OCI-LY3 (cell line): ENCODE results near the gene A4GALT.

Source experiments
- EZH2phosphoT487 ChIP-seq: fragments of 200-600 bp; shearing (Covaris generic); IDR thresholded peaks from 2 replicates; pipeline ENCODE4 v1.6.1; 2018; ENCODE audit warnings: antibody characterized with exemption, mixed run types, low read depth
- TF ChIP-seq, protein P1 (sequence below): fragments of 200-600, 300-600 bp; sonication (generic); IDR thresholded peaks from 2 replicates; pipeline ENCODE4 v1.5.1; 2014; ENCODE audit warnings: antibody characterized with exemption, low read length, low read depth

DNA sequence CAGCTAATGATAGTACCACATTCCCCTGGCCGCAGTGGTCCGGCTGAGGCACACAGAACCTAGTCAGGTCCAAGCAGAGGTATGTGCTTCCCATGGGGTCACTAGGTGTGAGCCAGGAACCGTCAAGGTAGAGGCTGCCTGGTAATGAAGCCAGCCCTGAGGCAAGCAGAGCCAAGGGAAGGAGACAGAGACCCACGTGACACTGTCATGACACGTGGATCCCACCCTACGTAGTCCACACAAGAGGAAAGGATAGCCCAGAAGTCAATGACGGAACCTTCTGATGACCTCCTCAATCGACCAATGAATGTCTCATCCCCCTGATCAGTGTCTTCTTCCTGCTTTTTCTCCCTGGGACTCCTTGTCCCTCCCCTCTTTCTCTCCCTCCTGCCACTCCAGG lies 19.0 kb downstream of the A4GALT start:
- TF ChIP-seq, protein P1, sequence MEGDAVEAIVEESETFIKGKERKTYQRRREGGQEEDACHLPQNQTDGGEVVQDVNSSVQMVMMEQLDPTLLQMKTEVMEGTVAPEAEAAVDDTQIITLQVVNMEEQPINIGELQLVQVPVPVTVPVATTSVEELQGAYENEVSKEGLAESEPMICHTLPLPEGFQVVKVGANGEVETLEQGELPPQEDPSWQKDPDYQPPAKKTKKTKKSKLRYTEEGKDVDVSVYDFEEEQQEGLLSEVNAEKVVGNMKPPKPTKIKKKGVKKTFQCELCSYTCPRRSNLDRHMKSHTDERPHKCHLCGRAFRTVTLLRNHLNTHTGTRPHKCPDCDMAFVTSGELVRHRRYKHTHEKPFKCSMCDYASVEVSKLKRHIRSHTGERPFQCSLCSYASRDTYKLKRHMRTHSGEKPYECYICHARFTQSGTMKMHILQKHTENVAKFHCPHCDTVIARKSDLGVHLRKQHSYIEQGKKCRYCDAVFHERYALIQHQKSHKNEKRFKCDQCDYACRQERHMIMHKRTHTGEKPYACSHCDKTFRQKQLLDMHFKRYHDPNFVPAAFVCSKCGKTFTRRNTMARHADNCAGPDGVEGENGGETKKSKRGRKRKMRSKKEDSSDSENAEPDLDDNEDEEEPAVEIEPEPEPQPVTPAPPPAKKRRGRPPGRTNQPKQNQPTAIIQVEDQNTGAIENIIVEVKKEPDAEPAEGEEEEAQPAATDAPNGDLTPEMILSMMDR, result no peak
- no peak for TF ChIP-seq EZH2phosphoT487
